ENCODE measurements around the gene AQP7. TPM values are rescaled to one million over a fixed set of nuclear protein-coding genes. Genes with fewer than 3 reads are reported as not detected.
"Not testable (repeated sequence)": the region's sequence is repeated elsewhere in the genome, so short reads cannot be mapped to it uniquely, and the experiment has no call there.

The AQP7 gene
- total RNA-seq, 1 donor from 2014 or later, result 5.0 TPM

GRCh38 chr9:33431420-33431819 lies 29.1 kb upstream of the AQP7 start:
- no peak overlapping the region for H3K4me3 Mint-ChIP-seq
- TF ChIP-seq, protein P1, sequence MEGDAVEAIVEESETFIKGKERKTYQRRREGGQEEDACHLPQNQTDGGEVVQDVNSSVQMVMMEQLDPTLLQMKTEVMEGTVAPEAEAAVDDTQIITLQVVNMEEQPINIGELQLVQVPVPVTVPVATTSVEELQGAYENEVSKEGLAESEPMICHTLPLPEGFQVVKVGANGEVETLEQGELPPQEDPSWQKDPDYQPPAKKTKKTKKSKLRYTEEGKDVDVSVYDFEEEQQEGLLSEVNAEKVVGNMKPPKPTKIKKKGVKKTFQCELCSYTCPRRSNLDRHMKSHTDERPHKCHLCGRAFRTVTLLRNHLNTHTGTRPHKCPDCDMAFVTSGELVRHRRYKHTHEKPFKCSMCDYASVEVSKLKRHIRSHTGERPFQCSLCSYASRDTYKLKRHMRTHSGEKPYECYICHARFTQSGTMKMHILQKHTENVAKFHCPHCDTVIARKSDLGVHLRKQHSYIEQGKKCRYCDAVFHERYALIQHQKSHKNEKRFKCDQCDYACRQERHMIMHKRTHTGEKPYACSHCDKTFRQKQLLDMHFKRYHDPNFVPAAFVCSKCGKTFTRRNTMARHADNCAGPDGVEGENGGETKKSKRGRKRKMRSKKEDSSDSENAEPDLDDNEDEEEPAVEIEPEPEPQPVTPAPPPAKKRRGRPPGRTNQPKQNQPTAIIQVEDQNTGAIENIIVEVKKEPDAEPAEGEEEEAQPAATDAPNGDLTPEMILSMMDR (conservative IDR thresholded peaks at IDR 0.05), result no peak
- no peak for DNase-seq (ENCODE audit: extremely low spot score, unreplicated experiment)
- no peaks in the 10 kb centered on the region for H3K9me3 Mint-ChIP-seq
- H3K4me1 Mint-ChIP-seq (ENCODE audit: unreplicated experiment), result peaks cover 4% of the 10 kb centered on the region
- H3K27me3 Mint-ChIP-seq, result no peaks in the 10 kb centered on the region
- no peak overlapping the region for H3K27ac Mint-ChIP-seq
- no peaks in the 10 kb centered on the region for H3K36me3 Mint-ChIP-seq

DNA sequence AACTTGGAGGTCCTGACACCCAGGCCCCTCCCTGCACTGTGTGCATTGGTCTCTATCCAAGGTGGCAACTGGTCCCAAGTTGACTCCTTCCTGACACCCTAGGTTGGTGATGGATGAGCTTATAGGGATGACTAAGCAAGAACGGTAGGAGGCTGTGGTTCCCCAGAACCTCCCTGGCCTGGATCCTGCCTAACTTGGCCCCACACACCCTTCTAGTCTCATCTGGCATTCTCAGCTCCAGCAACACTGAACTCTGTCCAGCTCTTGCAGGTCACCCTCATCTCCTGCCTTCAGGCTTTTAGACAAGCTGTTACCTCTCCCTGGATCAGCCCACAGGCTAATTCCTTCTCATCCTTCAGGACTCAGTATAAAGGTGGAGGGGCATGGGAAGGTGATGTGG lies 28.6 kb upstream of the AQP7 start:
- H3K9me3 Mint-ChIP-seq, result no peaks in the 10 kb centered on the region
- DNase-seq (ENCODE audit: extremely low spot score, unreplicated experiment), result no peak

GRCh38 chr9:33429256-33429985 lies 27.1 kb upstream of the AQP7 start:
- no peak overlapping the region for H3K4me3 Mint-ChIP-seq
- H3K4me1 Mint-ChIP-seq (ENCODE audit: unreplicated experiment), result peaks cover 4% of the 10 kb centered on the region
- no peaks in the 10 kb centered on the region for H3K9me3 Mint-ChIP-seq
- TF ChIP-seq, protein P1 (conservative IDR thresholded peaks at IDR 0.05), result no peak
- no peaks in the 10 kb centered on the region for H3K36me3 Mint-ChIP-seq
- no peak for DNase-seq (ENCODE audit: extremely low spot score, unreplicated experiment)
- no peaks in the 10 kb centered on the region for H3K27me3 Mint-ChIP-seq
- H3K27ac Mint-ChIP-seq, result no peak overlapping the region

More for the DNA sequence above, 28.6 kb upstream of the AQP7 start:
- Mint-ChIP-seq H3K36me3 (no peaks in the 10 kb centered on the region), H3K27ac (no peak overlapping the region), H3K4me3 (no peak overlapping the region), H3K4me1 (ENCODE audit: unreplicated experiment) (peaks cover 4% of the 10 kb centered on the region), H3K27me3 (no peaks in the 10 kb centered on the region)
- TF ChIP-seq, protein P1 (conservative IDR thresholded peaks at IDR 0.05), result no peak

- no peak overlapping the region for H3K27ac Mint-ChIP-seq
- H3K4me1 Mint-ChIP-seq (ENCODE audit: unreplicated experiment), result no peaks in the 10 kb centered on the region
- H3K4me3 Mint-ChIP-seq, result no peak overlapping the region
- no peaks in the 10 kb centered on the region for H3K36me3 Mint-ChIP-seq
- no peaks in the 10 kb centered on the region for H3K9me3 Mint-ChIP-seq
- DNase-seq (ENCODE audit: extremely low spot score, unreplicated experiment), result no peak
- TF ChIP-seq, protein P1 (conservative IDR thresholded peaks at IDR 0.05), result no peak
- no peaks in the 10 kb centered on the region for H3K27me3 Mint-ChIP-seq
Observed at GRCh38 chr9:33426843-33427293, 24.5 kb upstream of the AQP7 start.

- H3K27me3 Mint-ChIP-seq, result peaks cover 3% of the 10 kb centered on the region
- no peaks in the 10 kb centered on the region for H3K4me1 Mint-ChIP-seq (ENCODE audit: unreplicated experiment)
- no peak for DNase-seq (ENCODE audit: extremely low spot score, unreplicated experiment)
- H3K9me3 Mint-ChIP-seq, result no peaks in the 10 kb centered on the region
- H3K36me3 Mint-ChIP-seq, result no peaks in the 10 kb centered on the region
- no peak overlapping the region for H3K27ac Mint-ChIP-seq
- TF ChIP-seq, protein P1 (conservative IDR thresholded peaks at IDR 0.05), result no peak
- no peak overlapping the region for H3K4me3 Mint-ChIP-seq
Observed at GRCh38 chr9:33425128-33425533, 22.8 kb upstream of the AQP7 start.

DNA sequence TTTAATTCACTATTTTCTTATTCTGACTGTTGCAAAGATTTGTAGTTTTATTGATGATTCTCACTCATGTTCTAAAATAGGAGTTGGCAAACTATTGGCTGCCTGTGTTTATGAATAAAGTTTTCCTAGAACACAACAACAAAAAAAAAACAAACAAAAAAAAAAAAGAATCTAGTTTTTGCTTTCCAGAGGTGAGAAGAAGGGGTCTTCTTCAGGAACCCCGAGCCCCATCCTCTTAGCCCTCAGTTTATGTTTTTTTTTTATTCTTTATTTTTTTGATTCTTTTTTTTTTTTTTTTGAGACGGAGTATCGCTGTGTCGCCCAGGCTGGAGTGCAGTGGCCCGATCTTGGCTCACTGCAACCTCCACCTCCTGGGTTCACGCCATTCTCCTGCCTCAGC lies 22.1 kb upstream of the AQP7 start:
- not testable (repeated sequence) for H3K4me1 Mint-ChIP-seq (ENCODE audit: unreplicated experiment); H3K9me3 Mint-ChIP-seq; H3K4me3 Mint-ChIP-seq; H3K27me3 Mint-ChIP-seq; DNase-seq (ENCODE audit: extremely low spot score, unreplicated experiment); H3K27ac Mint-ChIP-seq; H3K36me3 Mint-ChIP-seq

DNA sequence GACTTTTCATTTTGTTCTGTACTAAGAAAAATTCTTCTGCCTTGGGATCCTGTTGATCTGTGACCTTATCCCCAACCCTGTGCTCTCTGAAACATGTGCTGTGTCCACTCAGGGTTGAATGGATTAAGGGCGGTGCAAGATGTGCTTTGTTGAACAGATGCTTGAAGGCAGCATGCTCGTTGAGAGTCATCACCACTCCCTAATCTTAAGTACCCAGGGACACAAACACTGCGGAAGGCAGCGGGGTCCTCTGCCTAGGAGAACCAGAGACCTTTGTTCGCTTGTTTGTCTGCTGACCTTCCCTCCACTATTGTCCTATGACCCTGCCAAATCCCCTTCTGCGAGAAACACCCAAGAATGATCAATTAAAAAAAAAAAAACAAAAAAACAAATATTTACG lies 21.7 kb upstream of the AQP7 start:
- H3K27ac Mint-ChIP-seq; DNase-seq (ENCODE audit: extremely low spot score, unreplicated experiment): not testable (repeated sequence)

More for the DNA sequence above, 21.7 kb upstream of the AQP7 start:
- H3K4me1 Mint-ChIP-seq (ENCODE audit: unreplicated experiment); H3K4me3 Mint-ChIP-seq; H3K27me3 Mint-ChIP-seq; H3K9me3 Mint-ChIP-seq; H3K36me3 Mint-ChIP-seq: not testable (repeated sequence)
